HG03025 (cell line): ENCODE data around the gene KIF18A.
"Not testable (repeated sequence)": the region's sequence is repeated elsewhere in the genome, so short reads cannot be mapped to it uniquely, and the experiment has no call there.

Source experiments
- ATAC-seq: cut with Tn5 transposase; IDR thresholded peaks from one replicate; pipeline ENCODE4 v1.9.1; 2021; ENCODE audit warnings: mild to moderate bottlenecking, moderate library complexity; ENCODE audit not compliant: unreplicated experiment, low FRiP score

The KIF18A gene

DNA sequence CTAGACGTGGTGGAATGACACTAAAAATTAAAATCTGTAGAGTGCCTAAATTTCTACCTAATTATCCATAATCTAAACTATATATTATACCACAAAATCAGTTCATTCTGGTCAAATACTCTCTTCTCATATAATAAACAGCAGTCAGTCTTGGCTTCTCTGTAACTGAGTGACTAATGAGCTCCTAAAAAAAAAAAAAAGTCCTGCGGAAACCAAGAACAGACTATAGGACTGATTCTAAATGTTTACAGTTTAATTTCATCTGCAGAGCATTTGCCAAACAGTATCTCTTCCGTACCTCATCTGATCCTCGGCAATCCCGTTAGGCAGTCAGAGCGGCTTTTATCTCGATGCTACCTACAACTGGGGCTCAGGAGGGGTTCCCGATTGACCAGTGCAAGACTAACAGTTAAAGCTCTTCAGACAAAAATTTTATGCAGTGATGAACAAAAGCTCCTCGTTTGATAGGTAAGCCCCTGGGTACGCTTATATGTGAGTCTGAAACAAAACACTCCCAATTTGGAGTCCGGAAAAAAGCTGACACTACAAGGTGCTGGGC lies 686 bp downstream of the KIF18A start:
- peak; percentile 0 for ATAC-seq

DNA sequence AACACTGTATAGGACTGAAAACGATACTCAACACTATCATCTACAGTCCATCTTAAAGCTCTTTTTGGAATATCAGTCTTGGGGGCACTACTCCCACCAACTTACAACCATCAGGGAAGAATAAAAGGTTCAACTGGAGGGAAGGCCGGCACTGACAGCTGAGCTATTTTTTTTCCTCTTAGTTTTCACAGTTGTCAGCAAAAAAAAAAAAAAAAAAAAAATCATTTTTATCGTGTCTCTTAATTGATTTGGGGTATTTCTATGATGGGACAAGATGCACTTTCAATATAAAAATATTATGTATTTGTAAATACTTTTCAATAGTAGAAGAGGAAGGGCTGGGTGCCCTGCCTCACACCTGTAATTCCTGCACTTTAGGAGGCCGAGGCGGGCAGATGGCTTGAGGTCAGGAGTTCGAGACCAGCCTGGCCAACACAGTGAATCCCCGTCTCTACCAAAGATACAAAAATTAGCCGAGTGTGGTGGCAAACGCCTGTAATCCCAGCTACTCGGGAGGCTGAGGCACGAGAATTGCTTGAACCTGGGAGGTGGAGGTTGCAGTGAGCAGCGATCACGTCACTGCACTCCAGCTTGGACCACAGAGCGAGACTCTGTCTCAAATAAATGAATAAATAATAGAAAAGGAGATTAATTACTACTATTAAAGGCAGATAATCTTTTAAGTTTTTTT lies 1.5 kb downstream of the KIF18A start:
- no peak for ATAC-seq

DNA sequence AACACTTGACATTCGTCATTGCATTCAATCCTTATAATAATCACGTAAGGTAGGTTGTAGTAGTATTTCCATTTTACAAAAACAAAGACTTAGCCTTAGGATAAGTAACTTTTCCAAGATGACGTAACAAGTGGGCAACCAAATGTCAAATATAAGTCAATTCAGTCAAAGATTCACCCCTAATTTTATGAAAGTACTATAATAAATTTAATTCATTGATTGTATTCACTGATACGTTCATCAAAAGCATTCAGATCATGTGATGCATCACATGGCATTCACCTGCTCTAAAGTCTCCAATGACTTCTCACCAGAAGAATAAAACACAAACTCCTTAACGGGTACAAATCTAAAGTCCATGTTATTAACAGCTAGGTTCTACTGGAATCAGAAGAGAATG lies 2.1 kb downstream of the KIF18A start:
- no peak for ATAC-seq

DNA sequence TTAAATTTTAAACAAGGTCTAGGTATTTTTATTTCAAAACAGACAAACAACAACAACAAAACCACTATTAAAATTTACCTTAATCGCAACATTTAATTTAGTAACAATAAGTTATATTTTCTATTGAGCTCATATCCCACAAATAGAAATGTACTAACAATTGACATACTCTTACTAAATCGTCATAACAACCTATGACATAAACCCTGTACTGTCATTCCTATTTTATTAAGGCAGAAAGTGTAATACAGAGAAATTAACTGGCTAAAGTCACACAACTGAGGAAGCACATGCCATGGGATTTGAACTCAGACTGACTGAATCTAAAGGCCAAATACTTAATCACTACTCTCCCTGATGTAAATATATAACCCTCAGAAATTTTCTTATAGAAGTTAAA lies 3.0 kb downstream of the KIF18A start:
- no peak for ATAC-seq

DNA sequence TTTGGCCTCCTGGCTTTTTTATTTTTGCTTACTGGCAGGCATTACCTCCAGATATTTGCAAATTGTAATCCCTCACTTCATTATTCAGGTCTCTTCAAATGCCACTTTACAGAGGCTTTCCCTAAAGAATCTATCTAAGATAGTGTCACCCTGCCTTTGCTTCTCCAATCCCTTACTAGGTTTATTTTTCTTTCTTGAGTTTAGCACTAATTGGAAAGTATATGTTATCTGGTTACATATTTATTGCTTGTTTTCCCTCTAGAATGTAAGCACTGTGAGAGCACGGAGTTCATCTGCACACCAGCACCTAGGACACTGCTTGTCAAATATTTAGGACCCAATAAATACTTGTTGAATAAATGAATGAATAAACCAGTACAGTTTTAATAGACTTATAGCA lies 3.5 kb downstream of the KIF18A start:
- ATAC-seq: no peak

DNA sequence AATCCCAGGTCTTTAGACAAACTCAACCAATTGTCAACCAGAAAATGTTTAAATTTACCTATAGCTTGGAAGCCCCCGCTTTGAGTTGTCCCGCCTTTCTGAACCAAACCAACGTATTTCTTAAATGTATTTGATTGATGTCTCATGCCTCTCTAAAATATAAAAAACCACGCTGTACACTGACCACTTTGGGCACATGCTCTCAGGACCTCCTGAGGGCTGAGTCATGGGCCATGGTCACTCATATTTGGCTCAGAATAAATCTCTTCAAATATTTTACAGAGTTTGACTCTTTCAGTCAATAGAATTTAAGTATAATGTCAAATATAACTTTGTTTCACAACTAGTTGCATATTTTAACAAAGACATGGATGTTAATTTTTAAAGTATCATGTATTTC lies 5.7 kb downstream of the KIF18A start:
- not testable (repeated sequence) for ATAC-seq

DNA sequence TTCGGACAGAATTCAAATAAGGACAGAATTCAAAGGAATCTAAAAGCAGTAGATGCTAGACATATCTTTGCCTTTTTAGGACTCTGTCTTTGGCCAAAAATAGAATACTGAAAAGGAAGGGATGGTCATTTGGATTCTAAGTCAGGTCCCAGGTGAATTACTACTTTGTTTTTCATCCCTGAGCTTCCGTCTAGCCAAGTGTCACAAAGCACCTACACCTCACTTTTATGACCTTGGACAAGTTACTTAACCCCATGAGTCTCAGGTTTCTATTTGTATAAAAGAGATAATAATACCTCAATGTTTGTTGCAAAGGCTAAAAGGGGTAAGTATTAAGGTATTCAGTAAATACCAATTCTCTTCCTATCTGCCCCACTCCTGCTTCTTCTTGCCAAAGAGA lies 7.3 kb downstream of the KIF18A start:
- no peak for ATAC-seq

DNA sequence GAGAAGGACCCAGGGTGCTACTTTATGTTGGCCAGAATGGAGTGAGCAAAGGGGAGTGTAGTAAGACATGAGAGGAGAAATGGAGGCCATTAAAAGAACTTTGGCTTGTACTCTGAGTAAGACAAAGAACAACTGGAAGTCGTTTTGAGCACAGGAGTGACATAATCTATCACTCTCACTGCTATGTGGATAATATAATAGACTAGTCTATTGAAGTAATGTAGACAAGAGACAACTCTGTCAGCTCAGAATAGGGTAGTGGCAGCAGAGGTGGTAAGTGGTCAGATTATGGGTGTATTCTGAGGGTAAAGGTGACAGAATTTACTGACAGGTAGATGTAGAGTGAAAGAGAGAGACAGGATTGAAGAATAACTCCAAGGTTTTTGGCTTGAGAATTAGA lies 8.2 kb downstream of the KIF18A start:
- no peak for ATAC-seq

DNA sequence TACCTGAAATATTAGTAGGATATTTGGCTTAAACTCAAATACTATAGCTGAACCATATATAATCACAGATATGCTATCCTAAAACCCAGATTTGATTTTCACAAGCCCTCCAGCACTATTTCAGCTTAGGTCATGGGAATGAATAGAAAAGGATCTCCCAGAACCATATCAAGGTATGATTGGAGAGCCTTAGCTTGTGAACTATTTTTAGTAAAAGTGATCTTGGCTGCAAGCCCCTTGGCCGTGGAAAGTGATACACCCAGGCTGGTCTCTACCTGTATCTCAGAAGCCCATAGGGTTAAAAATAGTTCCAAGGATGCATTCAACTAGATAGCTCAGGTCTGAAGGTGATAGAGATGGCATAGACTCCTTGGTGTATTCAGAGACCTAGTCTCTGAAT lies 9.7 kb downstream of the KIF18A start:
- ATAC-seq: no peak

DNA sequence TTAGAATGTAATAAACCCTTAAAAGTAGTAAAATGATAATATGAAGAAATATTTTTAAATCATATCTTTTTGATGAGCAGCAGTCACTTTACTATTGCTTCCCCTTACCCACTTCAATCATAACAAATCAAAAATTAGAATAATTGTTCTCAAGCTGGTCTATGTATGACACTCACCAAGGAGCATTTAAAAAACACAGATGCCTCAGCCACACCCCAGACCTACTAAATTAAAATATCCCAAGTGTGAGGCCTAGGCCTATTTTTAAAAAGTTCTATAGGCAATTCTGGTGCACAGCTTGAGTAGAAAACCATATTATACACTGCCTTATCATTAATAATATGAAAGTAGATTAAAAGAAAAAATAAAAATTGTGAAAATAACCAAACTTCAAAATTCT lies 15.2 kb downstream of the KIF18A start:
- ATAC-seq: no peak

DNA sequence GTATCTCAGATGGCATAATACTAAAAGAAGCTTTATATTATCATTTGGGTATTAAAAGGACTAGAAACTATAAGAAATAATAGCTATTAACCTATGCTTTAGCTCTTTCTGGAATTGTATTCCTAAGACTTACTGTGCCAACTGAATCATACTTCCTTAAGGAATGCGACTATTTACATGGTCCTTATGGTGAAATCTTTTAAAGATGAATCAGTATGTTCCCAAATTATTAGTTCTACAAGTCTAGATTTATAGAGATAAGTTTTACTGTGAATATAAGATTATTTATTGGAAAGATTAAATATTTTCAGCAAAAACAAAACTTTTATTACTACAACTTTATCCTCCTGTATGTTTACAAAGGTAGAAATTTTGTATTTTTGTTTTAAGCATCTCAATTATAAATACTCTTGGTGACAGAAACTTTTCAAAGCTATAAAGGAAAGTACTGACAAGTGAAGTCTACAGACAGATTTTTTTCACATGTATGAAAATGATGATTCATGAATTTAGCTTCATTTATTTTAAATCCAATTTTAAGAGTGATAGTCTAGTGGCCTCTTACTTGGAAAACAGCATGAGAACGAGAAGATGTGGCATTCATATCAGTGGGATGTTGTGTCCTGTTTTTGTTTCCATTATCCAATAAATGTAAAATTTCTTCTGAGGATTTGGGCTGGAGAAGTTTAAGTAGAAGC lies 17.8 kb downstream of the KIF18A start:
- ATAC-seq: no peak

DNA sequence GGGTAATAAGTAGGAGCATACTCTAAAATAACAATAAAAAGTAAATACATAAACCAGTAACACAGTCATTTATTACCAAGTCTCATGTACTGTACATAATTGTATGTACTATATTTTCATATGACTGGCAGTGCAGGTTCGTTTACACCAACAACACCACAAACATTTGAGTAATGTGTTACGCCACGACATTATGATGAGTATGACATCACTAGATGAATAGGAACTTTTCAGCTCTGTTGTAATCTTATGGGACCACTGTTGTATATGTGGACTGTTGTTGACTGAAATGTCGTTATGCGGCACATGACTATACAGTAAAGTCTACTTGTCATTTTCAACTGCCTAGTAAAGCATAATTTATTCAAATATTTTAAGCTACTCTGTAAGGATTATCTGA lies 18.6 kb downstream of the KIF18A start:
- ATAC-seq: no peak

DNA sequence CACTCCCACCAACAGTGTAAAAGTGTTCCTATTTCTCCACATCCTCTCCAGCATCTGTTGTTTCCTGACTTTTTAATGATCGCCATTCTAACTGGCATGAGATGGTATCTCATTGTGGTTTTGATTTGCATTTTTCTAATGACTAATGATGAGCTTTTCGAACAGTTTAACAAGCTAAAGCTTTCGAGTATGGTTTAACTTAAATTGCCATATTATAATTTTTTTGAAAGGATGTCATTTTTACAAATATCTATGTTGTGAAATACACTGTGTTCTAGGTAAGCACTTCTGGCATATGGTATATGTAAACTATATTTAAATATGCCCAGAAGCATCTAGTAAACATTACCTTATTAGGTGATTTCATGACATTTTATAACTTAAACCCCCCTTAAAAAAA lies 20.3 kb downstream of the KIF18A start:
- not testable (repeated sequence) for ATAC-seq

DNA sequence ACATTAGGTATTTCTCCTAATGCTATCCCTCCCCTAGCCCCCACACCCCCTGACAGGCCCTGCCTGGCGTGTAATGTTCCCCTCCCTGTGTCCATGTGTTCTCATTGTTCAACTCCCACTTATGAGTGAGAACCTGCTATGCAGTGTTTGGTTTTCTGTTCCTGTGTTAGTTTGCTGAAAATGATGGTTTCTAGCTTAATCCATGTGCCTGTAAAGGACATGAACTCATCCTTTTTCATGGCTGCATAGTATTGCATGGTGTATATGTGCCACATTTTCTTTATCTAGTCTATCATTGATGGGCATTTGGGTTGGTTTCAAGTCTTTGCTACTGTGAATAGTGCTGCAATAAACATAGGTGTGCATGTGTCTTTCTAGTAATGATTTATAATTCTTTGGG lies 20.8 kb downstream of the KIF18A start:
- not testable (repeated sequence) for ATAC-seq

DNA sequence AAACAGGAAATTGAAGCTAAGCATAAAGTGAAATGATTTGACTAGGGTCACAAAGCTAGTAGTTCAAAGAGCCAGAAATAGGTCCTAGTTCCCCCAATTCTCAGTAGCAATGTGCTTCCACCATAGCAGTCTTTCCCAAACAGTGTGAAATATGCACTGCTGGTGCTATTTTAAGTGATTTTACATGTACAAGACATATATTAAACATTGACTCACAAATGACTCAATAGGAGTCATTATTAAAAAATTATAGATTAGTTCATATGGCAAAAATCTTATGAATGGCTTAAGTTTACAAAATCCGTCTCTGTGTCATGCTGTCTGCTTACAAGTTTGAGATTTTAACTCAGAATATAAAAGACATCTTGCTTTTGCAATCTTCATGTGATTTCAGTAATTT lies 21.4 kb downstream of the KIF18A start:
- ATAC-seq: no peak

DNA sequence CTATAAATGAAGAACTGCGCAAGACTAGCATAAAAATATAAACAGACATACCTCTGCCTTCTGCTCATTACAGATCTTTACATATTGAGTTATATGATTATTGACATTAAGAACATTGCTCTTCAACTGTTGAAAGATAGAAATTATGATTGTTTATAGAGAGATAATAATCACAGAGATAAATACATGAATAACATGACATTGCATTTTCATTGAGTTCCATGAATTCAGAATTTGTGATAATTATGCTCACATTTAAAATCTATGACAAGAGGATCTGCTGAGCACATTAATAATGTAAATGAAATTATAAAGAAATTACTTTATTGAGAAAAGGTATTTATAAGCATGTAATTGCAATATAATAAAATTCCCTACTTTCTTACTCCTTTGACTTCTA lies 24.8 kb downstream of the KIF18A start:
- ATAC-seq: no peak

DNA sequence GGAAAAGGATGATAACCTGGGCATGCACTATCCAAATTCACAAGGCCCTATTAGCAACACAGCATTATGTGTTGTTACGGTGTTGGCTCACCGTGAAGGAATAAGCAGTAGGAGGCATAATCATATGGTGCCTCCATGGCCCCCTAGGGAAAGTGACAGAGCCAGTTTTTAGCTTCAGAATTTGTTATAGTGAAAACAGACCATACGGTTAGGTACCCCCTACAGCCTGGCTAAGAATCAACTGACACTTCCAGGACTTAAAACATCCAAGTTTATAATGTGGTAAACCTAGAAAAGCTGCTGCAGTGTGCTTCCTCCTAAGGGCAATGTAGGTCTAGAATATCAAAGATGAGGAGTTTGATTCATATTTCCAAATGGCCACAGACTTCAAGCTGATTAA lies 30.4 kb downstream of the KIF18A start:
- ATAC-seq: no peak

DNA sequence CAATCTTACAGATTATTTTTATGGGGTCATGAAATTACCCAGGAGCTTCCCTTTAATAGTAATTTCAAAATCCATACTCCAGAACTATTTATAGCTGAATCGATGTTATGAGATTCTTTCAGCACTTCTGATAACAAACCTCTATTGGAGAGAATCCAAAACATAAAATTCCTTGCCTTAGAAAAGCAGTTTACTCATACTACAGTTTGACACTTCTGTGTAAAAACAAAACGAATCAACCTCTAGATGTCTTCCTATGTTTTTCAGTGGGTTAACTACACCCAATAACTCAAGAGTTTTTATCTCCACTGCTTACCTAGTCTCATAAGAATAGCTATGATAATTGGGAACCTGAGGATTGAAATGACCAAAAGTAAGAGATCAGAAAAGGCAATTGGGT lies 35.6 kb downstream of the KIF18A start:
- ATAC-seq: no peak

DNA sequence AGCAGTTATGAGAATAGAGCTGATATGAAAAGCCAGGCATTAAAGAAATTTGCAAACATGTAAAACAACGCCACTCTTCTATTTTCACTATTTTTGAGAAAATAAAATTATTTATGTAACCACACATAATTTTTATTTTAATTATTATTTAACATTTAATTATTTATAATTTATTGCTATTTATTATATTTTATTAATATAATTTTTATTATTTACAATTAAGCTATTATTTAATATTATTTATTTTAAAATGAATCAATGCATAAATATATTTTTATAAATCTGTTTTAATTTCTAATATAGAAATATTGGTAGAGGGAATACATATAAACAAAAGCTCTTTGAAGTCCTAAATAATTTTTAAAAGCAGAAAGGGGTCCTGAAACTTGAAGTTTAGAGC lies 36.7 kb downstream of the KIF18A start:
- ATAC-seq: no peak

DNA sequence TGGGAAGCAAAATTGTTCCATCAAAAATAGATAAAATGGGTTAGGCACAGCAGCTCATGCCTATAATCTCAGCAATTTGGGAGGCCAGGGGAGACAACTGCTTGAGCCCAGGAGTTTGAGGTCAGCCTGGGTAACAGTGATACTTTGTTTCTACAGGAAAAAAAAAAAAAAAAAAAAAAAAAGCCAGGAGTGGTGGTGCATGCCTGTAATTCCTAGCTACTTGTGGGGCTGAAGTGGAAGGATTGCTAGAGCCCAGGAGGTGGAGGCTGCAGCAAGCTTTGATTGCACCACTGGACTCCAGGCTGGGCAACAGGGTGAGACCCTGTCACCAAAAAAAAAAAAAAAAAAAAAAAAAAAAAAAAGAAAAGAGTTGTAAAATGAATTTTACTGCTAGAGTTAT lies 49.6 kb downstream of the KIF18A start:
- no peak for ATAC-seq

DNA sequence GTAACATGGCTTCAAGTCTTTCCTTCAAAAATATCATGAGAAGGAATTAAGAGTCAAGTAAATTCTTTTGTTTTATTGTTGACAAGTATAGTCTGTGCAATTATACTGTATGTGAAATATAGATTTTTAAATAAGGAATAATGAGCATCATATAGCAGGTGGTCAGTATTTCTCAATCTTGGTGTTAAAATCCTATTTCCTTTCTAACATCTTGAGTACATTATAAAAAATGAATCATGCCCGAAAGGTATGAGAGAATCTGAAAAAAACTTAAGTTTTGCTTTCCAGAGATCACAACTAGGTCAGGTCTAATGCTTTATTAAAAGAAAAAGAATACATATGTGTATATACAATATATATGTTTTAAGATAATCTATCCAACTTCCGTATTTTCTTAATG lies 53.1 kb downstream of the KIF18A start:
- no peak for ATAC-seq
